ENCODE measurements around the gene ZNF816.
"Not testable (repeated sequence)": the region's sequence is repeated elsewhere in the genome, so short reads cannot be mapped to it uniquely, and the experiment has no call there.

ZNF816 gene

GRCh38 chr19:52924641-52925040 lies 38.0 kb downstream of the ZNF816 start:
- not testable (repeated sequence) for DNase-seq (ENCODE audit: low read depth in 2 of 2)

GRCh38 chr19:52923778-52924593 lies 38.7 kb downstream of the ZNF816 start:
- no peak for DNase-seq (ENCODE audit: low read depth in 2 of 2)

- peak; percentile 52 to 56 for DNase-seq (ENCODE audit: low read depth in 2 of 2)
Measured at GRCh38 chr19:52922841-52923777, 39.6 kb downstream of the ZNF816 start, which contains the start of gene ZNF888. Gene ZNF888, minus strand, starts transcription at chr19:52923428. Its CDS starts 5,555 bp downstream, at chr19:52917873.

GRCh38 chr19:52917531-52917930 lies 45.1 kb downstream of the ZNF816 start:
- DNase-seq (ENCODE audit: low read depth in 2 of 2): no peak

GRCh38 chr19:52910648-52911047 lies 52.0 kb downstream of the ZNF816 start:
- DNase-seq (ENCODE audit: low read depth in 2 of 2): no peak

GRCh38 chr19:52904052-52904780 lies 58.5 kb downstream of the ZNF816 start:
- not testable (repeated sequence) for DNase-seq (ENCODE audit: low read depth in 2 of 2)

GRCh38 chr19:52901842-52902241 lies 60.8 kb downstream of the ZNF816 start:
- no peak for DNase-seq (ENCODE audit: low read depth in 2 of 2)

All from fibroblast of skin of left quadriceps (primary cell).